Right renal cortex interstitium (tissue), 3 donors: ENCODE data around the gene EXO5. TPM values are rescaled to one million over a fixed set of nuclear protein-coding genes. Genes with fewer than 3 reads are reported as not detected.
"Not testable (repeated sequence)": the region's sequence is repeated elsewhere in the genome, so short reads cannot be mapped to it uniquely, and the experiment has no call there.

Experiments
- DNase-seq, 3 donors: peaks; one replicate each; pipeline ENCODE4 v3.0.0-alpha.2; 2013; ENCODE audit warnings: low read depth in 3 of 3, low spot score in 2 of 3
- polyA plus RNA-seq, 3 donors: library from polyadenylated mRNA; unstranded; fragments of 120-200 nt; gene quantifications; one replicate each; pipeline ENCODE4 v1.2.1, GENCODE V29; 2013; ENCODE audit not compliant: insufficient read length in 3 of 3

Gene EXO5
- polyA plus RNA-seq, 3 donors = 11.7 to 12.7 (median 12.3) TPM

DNA sequence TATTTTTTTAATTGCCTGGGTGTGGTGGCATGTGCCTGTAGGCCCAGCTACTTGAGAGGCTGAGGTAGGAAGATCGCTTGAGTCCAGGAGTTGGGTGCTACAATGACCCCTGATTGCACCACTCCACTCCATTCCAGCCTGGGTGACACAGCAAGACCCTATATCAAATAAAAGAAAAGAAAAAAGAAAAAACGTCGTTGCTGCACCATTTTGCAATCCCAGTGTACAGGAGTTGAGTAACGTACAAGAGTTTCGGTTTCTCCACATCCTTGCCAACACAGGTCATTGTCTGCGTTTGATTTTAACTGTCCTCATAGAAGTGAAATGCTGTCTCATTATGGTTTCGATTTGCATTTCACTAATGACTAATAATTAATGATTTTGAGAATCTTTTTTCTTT is 30.8 kb downstream of the EXO5 start:
- DNase-seq = no peak

DNA sequence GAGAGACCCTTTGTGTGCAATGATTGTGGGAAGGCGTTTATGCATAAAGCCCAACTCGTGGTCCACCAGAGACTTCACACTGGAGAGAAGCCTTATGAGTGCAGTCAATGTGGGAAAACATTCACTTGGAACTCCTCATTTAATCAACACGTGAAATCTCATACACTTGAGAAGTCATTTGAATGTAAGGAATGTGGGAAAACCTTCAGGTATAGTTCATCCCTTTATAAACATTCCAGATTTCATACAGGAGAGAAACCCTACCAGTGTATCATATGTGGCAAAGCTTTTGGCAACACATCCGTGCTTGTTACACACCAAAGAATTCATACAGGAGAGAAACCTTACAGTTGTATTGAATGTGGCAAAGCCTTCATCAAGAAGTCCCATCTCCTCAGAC is 38.4 kb downstream of the EXO5 start:
- DNase-seq = no peak

DNA sequence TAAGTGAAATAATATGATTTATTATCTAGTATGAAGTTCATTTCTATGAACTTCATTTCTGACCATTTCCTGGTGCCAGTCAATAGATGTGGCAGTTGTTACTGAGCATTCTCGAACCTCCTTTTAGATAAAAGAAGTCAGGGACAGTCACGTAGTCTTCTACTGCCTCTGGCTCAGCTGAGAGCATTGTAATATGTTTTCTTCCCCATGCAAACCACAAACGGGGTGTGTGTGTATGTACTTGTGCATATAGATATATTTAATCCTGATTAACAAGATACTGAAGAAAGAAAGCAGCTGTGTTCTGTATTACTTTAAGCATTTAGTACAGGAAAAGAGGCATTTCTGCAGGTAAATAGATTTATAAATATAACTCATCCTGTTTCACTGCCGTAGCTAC is 44.5 kb downstream of the EXO5 start:
- no peak for DNase-seq

GRCh38 chr1:40554807-40555206 is 46.2 kb downstream of the EXO5 start:
- not testable (repeated sequence) for DNase-seq

- no peak for DNase-seq
Measured at GRCh38 chr1:40556121-40556520, 47.6 kb downstream of the EXO5 start.

DNA sequence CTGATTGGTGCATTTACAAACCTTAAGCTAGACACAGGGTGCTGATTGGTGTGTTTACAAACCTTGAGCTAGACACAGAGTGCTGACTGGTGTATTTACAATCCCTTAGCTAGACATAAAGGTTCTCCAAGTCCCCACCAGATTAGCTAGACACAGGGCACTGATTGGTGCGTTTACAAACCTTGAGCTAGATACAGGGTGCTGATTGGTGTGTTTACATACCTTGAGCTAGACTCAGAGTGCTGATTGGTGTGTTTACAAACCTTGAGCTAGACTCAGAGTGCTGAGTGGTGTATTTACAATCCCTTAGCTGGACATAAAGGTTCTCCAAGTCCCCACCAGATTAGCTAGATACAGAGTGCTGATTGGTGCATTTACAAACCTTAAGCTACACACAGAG is 49.7 kb downstream of the EXO5 start:
- DNase-seq = not testable (repeated sequence)

DNA sequence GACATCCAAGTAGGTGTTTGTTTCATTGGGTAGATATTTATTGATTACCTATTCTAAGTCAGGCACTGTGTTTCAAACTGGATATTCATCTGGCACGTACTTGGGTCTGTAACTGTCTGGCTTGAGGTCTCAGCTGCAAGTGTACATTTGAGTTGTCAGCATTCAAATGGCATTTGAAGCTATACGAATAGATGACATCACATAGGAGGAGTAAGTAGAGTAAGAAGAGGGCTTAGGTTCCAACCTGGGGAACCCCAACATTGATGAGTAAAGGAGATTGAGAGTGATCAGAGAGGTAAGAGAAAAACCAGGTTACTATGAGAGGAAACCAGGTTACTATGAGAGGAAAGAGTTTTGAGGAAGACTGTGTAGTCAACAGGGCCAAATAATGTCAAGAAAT is 53.6 kb downstream of the EXO5 start:
- no peak for DNase-seq

DNA sequence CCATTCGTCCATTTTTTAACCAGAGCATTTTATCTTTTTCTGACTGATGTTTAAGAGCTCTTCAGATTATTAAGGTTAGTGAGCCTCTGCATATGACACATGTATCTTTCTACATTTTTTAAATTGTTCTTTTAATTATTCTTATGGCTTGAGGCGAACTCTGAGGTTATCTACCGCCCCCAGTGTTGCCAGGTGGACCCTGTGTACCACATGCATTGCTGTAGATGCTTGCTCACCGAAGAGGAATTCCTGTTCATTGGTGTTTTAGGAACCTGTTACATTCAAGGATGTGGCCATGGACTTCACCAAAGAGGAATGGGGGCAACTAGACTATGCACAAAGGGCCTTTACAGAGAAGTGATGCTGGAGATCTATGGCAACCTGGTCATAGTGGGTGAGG is 54.7 kb downstream of the EXO5 start:
- DNase-seq = no peak

DNA sequence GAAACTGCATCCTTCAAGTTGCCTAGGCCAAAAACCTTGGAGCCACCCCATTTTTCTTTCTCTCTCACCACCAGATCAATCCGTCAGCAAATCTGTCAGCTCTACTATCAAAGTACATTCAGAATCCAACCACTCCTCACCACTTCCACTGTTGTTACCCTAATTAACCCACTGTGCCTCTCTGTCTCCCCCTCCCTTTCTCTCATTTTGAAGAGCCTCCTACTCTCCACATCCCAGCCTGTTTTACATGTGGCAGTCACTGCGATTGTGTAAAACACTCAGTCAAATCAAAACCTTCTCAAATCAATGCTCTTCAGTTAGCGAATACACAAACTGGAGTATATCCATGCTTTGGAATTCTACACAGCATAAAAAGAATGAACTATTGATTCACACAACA is 55.9 kb downstream of the EXO5 start:
- DNase-seq = no peak

- no peak for DNase-seq
Measured at GRCh38 chr1:40564913-40565312, 56.3 kb downstream of the EXO5 start.

Other genes with a start within 250 kb of the EXO5 start
- gene COL9A2, start 191.5 kb upstream of the EXO5 start, polyA plus RNA-seq = 10 to 100 TPM; 17.2 to 20.0 (median 19.0) TPM
- gene SMAP2, start 135.0 kb upstream of the EXO5 start, polyA plus RNA-seq = 10 to 100 TPM; 22.6 to 26.7 (median 23.8) TPM
- 1 to 10 TPM; 5.3 to 6.8 (median 5.5) TPM for gene ZFP69B, start 58.3 kb upstream of the EXO5 start, polyA plus RNA-seq
- 1 to 10 TPM; 6.5 to 9.4 (median 7.2) TPM for gene ZFP69, start 31.5 kb upstream of the EXO5 start, polyA plus RNA-seq
- 10 to 100 TPM; 10.9 to 13.5 (median 11.3) TPM for gene ZNF684, start 22.9 kb downstream of the EXO5 start, polyA plus RNA-seq
- 1 to 10 TPM; 1.7 to 2.0 (median 1.9) TPM for gene RIMS3, start 156.9 kb downstream of the EXO5 start, polyA plus RNA-seq
- 10 to 100 TPM; 89.3 to 94.0 (median 90.8) TPM for gene NFYC, start 182.9 kb downstream of the EXO5 start, polyA plus RNA-seq